Measurements from ENCODE around the gene GRIFIN. TPM values are rescaled to one million over a fixed set of nuclear protein-coding genes. Genes with fewer than 3 reads are reported as not detected.

The GRIFIN gene
- total and polyA plus RNA-seq, 9 of the 15 experiments (the other 6 are each of a cell fraction or from before 2014, with no cell fraction given) = not detected

- H4K20me1 ChIP-seq (replicated peaks; ENCODE audit: control insufficient read depth, insufficient read depth, low read length) = no peaks in the 10 kb centered on the region
- CTCF ChIA-PET (ENCODE audit: low intra/inter-chr PET ratio) = no interaction called here
These were observed 32.7 kb downstream of the GRIFIN start for GRCh38 chr7:2443491-2443890.

More at GRCh38 chr7:2443491-2443890, 32.7 kb downstream of the GRIFIN start:
- Histone ChIP-seq H3K4me2 (ENCODE audit: insufficient read depth, low read length) (no peak overlapping the region), H3K79me2 (ENCODE audit: control insufficient read depth, insufficient read depth, low read length) (no peaks in the 10 kb centered on the region), H3K27ac (ENCODE audit: extremely low read depth, low read depth, low read length) (no peak overlapping the region), H3K27me3 (ENCODE audit: control insufficient read depth in 2 of 2, insufficient read depth in 2 of 2, low read length in 2 of 2) (no peaks in the 10 kb centered on the region), H2AFZ (ENCODE audit: low read depth, low read length) (no peak overlapping the region), H3K9me3 (replicated peaks; ENCODE audit: control insufficient read depth, insufficient read depth, low read depth, low read length) (no peaks in the 10 kb centered on the region), H3K36me3 (ENCODE audit: control insufficient read depth, insufficient read depth, low read length) (no peaks in the 10 kb centered on the region), H3K9ac (ENCODE audit: insufficient read depth in 1 of 2, low read depth in 2 of 2, low read length in 2 of 2) (no peak overlapping the region), H3K9me1 (ENCODE audit: control insufficient read depth, insufficient read depth, low read length) (peaks cover 5% of the 10 kb centered on the region), H3K4me3 (no peak overlapping the region), H3K4me1 (replicated peaks in 1 of 2; ENCODE audit: control insufficient read depth in 2 of 2, insufficient read depth in 2 of 2, low read length in 2 of 2) (peaks cover 0 to 26% of the 10 kb centered on the region in 2 experiments; a peak in 3 of 5 replicates)
- BruUV-seq (replicated peaks) = no TSS peak
- 85% methylated on average over 7 of the region's 9 CpGs for WGBS (ENCODE audit: insufficient coverage, low coverage, missing lambda C conversion rate)
- ATAC-seq (no peak), DNase-seq (ENCODE audit: extremely low read depth in 1 of 4, low spot score in 3 of 4) (no peak), FAIRE-seq (no peak)
- POLR2A ChIA-PET = no interaction called here
- in situ Hi-C loops (cut with MboI) = no loop called here
- TF ChIP-seq PKNOX1 (IDR thresholded peaks at IDR 0.05) = no peak
- TF ChIP-seq FOXO4 (CRISPR knock-in tag; IDR thresholded peaks at IDR 0.05) = no peak
- no peak for TF ChIP-seq YBX1 (IDR thresholded peaks at IDR 0.05)
- TF ChIP-seq ZNF445 (CRISPR knock-in tag; IDR thresholded peaks at IDR 0.05; ENCODE audit: low read depth) = no peak
- no peak for TF ChIP-seq HMGN3 (IDR thresholded peaks at IDR 0.05; ENCODE audit: borderline replicate concordance, extremely low read depth, insufficient read length, low read depth, low read length)
- TF ChIP-seq POLR2A (conservative IDR thresholded peaks at IDR 0.05) = no peak
- TF ChIP-seq KHSRP (IDR thresholded peaks at IDR 0.05) = no peak
- TF ChIP-seq ZFX (CRISPR knock-in tag; IDR thresholded peaks at IDR 0.05) = no peak
- no peak for TF ChIP-seq MYC (IDR thresholded peaks at IDR 0.05; ENCODE audit: low read depth, low read length)
- TF ChIP-seq MYC (CRISPR knock-in tag; IDR thresholded peaks at IDR 0.05; ENCODE audit: borderline replicate concordance, low read depth) = no peak
- no peak for TF ChIP-seq PHF21A (IDR thresholded peaks at IDR 0.05; ENCODE audit: borderline replicate concordance, low read depth)
- TF ChIP-seq ZBTB34 (CRISPR knock-in tag; IDR thresholded peaks at IDR 0.05) = no peak
- no peak for TF ChIP-seq MEF2A (IDR thresholded peaks at IDR 0.05; ENCODE audit: control insufficient read depth, low read depth, low read length)
- TF ChIP-seq PATZ1 (CRISPR knock-in tag; IDR thresholded peaks at IDR 0.05; ENCODE audit: borderline replicate concordance) = no peak
- intact Hi-C loops (cut with micrococcal nuclease) = no loop called here
